WTC11 (cell line): ENCODE data around the gene CDH19.

Experiments used
- AR ChIP-seq: fragments of 250-450 bp; sonication (Bioruptor Pico); IDR thresholded peaks from 2 replicates; pipeline ENCODE4 v1.9.0; 2021; ENCODE audit warnings: mild to moderate bottlenecking
- CREB1 ChIP-seq: sonication (generic); formaldehyde crosslinking; IDR thresholded peaks from 2 replicates; pipeline ENCODE4 v1.8.0; 2023; ENCODE audit warnings: mild to moderate bottlenecking, missing genetic modification reagents
- CTCF ChIP-seq: fragments of 200-600 bp; IDR thresholded peaks from 2 replicates; pipeline ENCODE4 v1.8.0; 2022; ENCODE audit warnings: antibody characterized with exemption
- ESRRA ChIP-seq: sonication (generic); formaldehyde crosslinking; IDR thresholded peaks from 2 replicates; pipeline ENCODE4 v1.8.1; 2022; ENCODE audit warnings: mild to moderate bottlenecking, missing genetic modification reagents, borderline replicate concordance
- GABPB1 ChIP-seq: sonication (generic); formaldehyde crosslinking; IDR thresholded peaks from 2 replicates; pipeline ENCODE4 v1.8.1; 2023; ENCODE audit warnings: mild to moderate bottlenecking, missing genetic modification reagents
- IRF2 ChIP-seq: sonication (generic); formaldehyde crosslinking; IDR thresholded peaks from 2 replicates; pipeline ENCODE4 v1.8.0; 2022; ENCODE audit warnings: low read depth, missing genetic modification reagents, borderline replicate concordance
- JUN ChIP-seq: sonication (generic); formaldehyde crosslinking; IDR thresholded peaks from 2 replicates; pipeline ENCODE4 v1.8.0; 2023; ENCODE audit warnings: mild to moderate bottlenecking, missing genetic modification reagents
- NR2C2 ChIP-seq: sonication (generic); formaldehyde crosslinking; IDR thresholded peaks from 2 replicates; pipeline ENCODE4 v1.8.0; 2022; ENCODE audit warnings: mild to moderate bottlenecking, missing genetic modification reagents
- PRRX2 ChIP-seq: fragments of 250-450 bp; sonication (Bioruptor Pico); IDR thresholded peaks from 2 replicates; pipeline ENCODE4 v1.8.0; 2021; ENCODE audit warnings: mild to moderate bottlenecking
- TEAD4 ChIP-seq: sonication (generic); formaldehyde crosslinking; IDR thresholded peaks from 2 replicates; pipeline ENCODE4 v1.8.0; 2022; ENCODE audit warnings: mild to moderate bottlenecking, missing genetic modification reagents
- ZBTB43 ChIP-seq: sonication (generic); formaldehyde crosslinking; IDR thresholded peaks from 2 replicates; pipeline ENCODE4 v1.8.1; 2023; ENCODE audit warnings: mild to moderate bottlenecking, missing genetic modification reagents

DNA sequence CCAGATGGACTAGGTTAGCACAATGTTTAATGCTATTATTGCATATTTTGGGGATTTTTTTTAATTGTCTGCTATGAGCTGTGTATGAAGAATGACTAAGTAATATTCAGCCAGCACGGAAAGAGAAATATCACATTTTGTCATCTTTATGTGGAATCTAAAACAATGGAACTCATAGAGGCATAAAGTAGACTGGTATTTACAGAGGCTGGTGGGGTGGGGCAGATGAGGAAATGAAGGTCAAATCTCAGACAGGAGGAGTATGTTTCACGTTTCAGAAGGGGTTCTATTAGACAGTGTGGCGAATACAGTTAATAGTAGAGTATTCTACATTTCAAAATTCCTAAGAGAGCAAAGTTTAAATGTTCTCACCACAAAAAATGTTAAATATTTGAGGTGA lies 4.7 kb downstream of the CDH19 start:
- no peak for TF ChIP-seq CTCF
- TF ChIP-seq NR2C2: no peak
- TF ChIP-seq AR (CRISPR knock-in tag): no peak
- TF ChIP-seq TEAD4 (CRISPR knock-in tag): no peak
- TF ChIP-seq ZBTB43: no peak
- no peak for TF ChIP-seq GABPB1 (CRISPR knock-in tag)
- no peak for TF ChIP-seq PRRX2 (CRISPR knock-in tag)
- TF ChIP-seq JUN (CRISPR knock-in tag): no peak
- TF ChIP-seq IRF2 (CRISPR knock-in tag): no peak
- no peak for TF ChIP-seq ESRRA (CRISPR knock-in tag)
- no peak for TF ChIP-seq CREB1 (CRISPR knock-in tag)
